Effector CD4-positive, alpha-beta T cell (primary cell): Measurements from ENCODE around the gene ZNF618.
"Not testable (repeated sequence)": the region's sequence is repeated elsewhere in the genome, so short reads cannot be mapped to it uniquely, and the experiment has no call there.

Experiments
- DNase-seq: peaks from one replicate; pipeline ENCODE4 v3.0.0-alpha.2; 2020

The ZNF618 gene

GRCh38 chr9:113989714-113990569, 113.8 kb downstream of the ZNF618 start:
- DNase-seq = no peak

- DNase-seq = no peak
These were observed 114.4 kb downstream of the ZNF618 start for GRCh38 chr9:113990570-113990907.

GRCh38 chr9:113990975-113991471, 114.9 kb downstream of the ZNF618 start:
- no peak for DNase-seq

GRCh38 chr9:113991714-113992113, 115.6 kb downstream of the ZNF618 start:
- no peak for DNase-seq

GRCh38 chr9:113992276-113992951, 116.3 kb downstream of the ZNF618 start:
- DNase-seq = no peak

GRCh38 chr9:113992994-113993393, 116.9 kb downstream of the ZNF618 start:
- DNase-seq = no peak

- no peak for DNase-seq
These were observed 117.9 kb downstream of the ZNF618 start for GRCh38 chr9:113993838-113994540.

GRCh38 chr9:113995401-113995800, 119.3 kb downstream of the ZNF618 start:
- DNase-seq = no peak

GRCh38 chr9:113995963-113996362, 119.9 kb downstream of the ZNF618 start:
- DNase-seq = no peak

- DNase-seq = no peak
These were observed 120.5 kb downstream of the ZNF618 start for GRCh38 chr9:113996531-113997001.

GRCh38 chr9:113997064-113997463, 121.0 kb downstream of the ZNF618 start:
- not testable (repeated sequence) for DNase-seq

- DNase-seq = no peak
These were observed 121.5 kb downstream of the ZNF618 start for GRCh38 chr9:113997610-113998009.

GRCh38 chr9:113998114-113998513, 122.0 kb downstream of the ZNF618 start:
- no peak for DNase-seq

- no peak for DNase-seq
These were observed 122.6 kb downstream of the ZNF618 start for GRCh38 chr9:113998525-113999255.

- no peak for DNase-seq
These were observed 123.3 kb downstream of the ZNF618 start for GRCh38 chr9:113999256-114000062.

GRCh38 chr9:114000063-114000454, 124.0 kb downstream of the ZNF618 start:
- DNase-seq = no peak

GRCh38 chr9:114000671-114001409, 124.7 kb downstream of the ZNF618 start:
- DNase-seq = no peak

- DNase-seq = no peak
These were observed 125.2 kb downstream of the ZNF618 start for GRCh38 chr9:114001410-114001685.

GRCh38 chr9:114001794-114002261, 125.7 kb downstream of the ZNF618 start:
- no peak for DNase-seq

- no peak for DNase-seq
These were observed 126.3 kb downstream of the ZNF618 start for GRCh38 chr9:114002271-114002985.

- DNase-seq = no peak
These were observed 126.9 kb downstream of the ZNF618 start for GRCh38 chr9:114002986-114003350.
